ENCODE measurements around the gene LY9.

- TF ChIP-seq CTCF (IDR thresholded peaks at IDR 0.05) = no peak
- TF ChIP-seq MXI1 (IDR thresholded peaks at IDR 0.05; ENCODE audit: low read depth, low read length) = no peak
- TF ChIP-seq, protein P1, sequence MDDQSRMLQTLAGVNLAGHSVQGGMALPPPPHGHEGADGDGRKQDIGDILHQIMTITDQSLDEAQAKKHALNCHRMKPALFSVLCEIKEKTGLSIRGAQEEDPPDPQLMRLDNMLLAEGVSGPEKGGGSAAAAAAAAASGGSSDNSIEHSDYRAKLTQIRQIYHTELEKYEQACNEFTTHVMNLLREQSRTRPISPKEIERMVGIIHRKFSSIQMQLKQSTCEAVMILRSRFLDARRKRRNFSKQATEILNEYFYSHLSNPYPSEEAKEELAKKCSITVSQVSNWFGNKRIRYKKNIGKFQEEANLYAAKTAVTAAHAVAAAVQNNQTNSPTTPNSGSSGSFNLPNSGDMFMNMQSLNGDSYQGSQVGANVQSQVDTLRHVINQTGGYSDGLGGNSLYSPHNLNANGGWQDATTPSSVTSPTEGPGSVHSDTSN (IDR thresholded peaks at IDR 0.05) = no peak
- TF ChIP-seq RAD21 (IDR thresholded peaks at IDR 0.05; ENCODE audit: low read length) = no peak
- no peak for TF ChIP-seq REST (IDR thresholded peaks at IDR 0.05; ENCODE audit: low read depth, low read length)
These were observed 20.9 kb upstream of the LY9 start for GRCh38 chr1:160774886-160775719.

Measured in SK-N-SH (cell line).